Stomach (tissue), 4 donors: Measurements from ENCODE around the gene PTPRD.

Experiments
- CTCF ChIP-seq, 7 experiments: fragments of 450-650 bp in 4 of 7; fragments of 200-600 bp in 3 of 7; sonication (generic) in 3 of 7; IDR thresholded peaks; one replicate each; pipeline ENCODE4 v1.5.1; 2016 to 2019; ENCODE audit warnings: antibody characterized with exemption in 7 of 7, control low read depth in 2 of 7, mild to moderate bottlenecking in 1 of 7
- EP300 ChIP-seq: sonication (generic); formaldehyde crosslinking; IDR thresholded peaks from one replicate; pipeline ENCODE4 v1.6.1; 2017; ENCODE audit warnings: antibody characterized with exemption
- POLR2A ChIP-seq, 4 donors: fragments of 450-650 bp; IDR thresholded peaks; one replicate each; pipeline ENCODE4 v1.6.1; 2016; ENCODE audit warnings: antibody characterized with exemption in 4 of 4, control low read depth in 2 of 4, mild to moderate bottlenecking in 1 of 4, moderate library complexity in 1 of 4
- POLR2AphosphoS5 ChIP-seq, 3 donors: sonication (generic); formaldehyde crosslinking; IDR thresholded peaks; one replicate each; pipeline ENCODE4 v1.6.1; 2016; ENCODE audit warnings: antibody characterized with exemption in 3 of 3

DNA sequence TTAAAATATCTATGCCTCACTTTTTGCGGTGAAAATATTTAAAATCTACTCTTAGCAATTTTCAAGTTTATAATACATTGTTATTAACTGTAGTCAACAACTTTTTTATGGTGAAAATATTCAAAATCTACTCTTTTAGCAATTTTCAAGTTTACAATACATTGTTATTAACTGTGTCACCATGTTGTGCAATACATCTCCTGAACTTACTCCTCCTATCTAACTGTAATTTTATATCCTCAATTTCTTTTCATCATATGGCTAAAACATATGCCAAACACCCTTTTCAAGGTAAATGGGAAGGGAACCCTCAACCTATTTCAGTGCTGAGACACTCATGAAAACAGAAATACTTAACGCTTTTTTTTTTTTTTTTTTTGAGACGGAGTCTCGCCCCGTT, 1830.6 kb downstream of the PTPRD start:
- TF ChIP-seq CTCF (IDR thresholded peaks at IDR 0.05), result no peak
- TF ChIP-seq POLR2AphosphoS5 (IDR thresholded peaks at IDR 0.05), result no peak
- no peak for TF ChIP-seq POLR2A (IDR thresholded peaks at IDR 0.05)
- no peak for TF ChIP-seq EP300
